Natural killer cell treated with Interleukin-12 subunit alpha and Interleukin-12 subunit beta and Interleukin-15 and Interleukin-18, amount 100 ng/mL, for 72 hours (primary cell): Measurements from ENCODE around the gene MTRR. TPM values are rescaled to one million over a fixed set of nuclear protein-coding genes. Genes with fewer than 3 reads are reported as not detected.
A peak's percentile ranks its signal among the peaks of the same experiment; 100 is the strongest.

ENCODE experiments used
- ATAC-seq, 2 donors: fragments of 150-1000 bp; cut with Tn5 transposase in 1 of 2; sonication (Bioruptor Pico), chemical (Tn5 transposase) in 1 of 2; 2 replicates each; pipeline ENCODE4 v1.10.0; 2021
- DNase-seq: peaks from one replicate; pipeline ENCODE4 v3.0.0; 2022; ENCODE audit warnings: low spot score
- H3K27ac Mint-ChIP-seq, 2 donors: 1 replicate in 1 of 2; 2 replicates in 1 of 2; pipeline ENCODE4 v1.8.0; 2022; ENCODE audit warnings: mixed read lengths in 2 of 2, mild to moderate bottlenecking in 1 of 2, moderate library complexity in 1 of 2
- H3K27me3 Mint-ChIP-seq, 2 donors: 1 replicate in 1 of 2; 2 replicates in 1 of 2; pipeline ENCODE4 v1.8.0; 2022; ENCODE audit warnings: mixed read lengths in 2 of 2
- H3K36me3 Mint-ChIP-seq: one replicate; pipeline ENCODE4 v1.8.0; 2022; ENCODE audit warnings: mixed read lengths
- H3K4me1 Mint-ChIP-seq, 2 donors: 1 replicate in 1 of 2; 2 replicates in 1 of 2; pipeline ENCODE4 v1.8.0; 2022; ENCODE audit warnings: low read depth in 2 of 2, mixed read lengths in 2 of 2, mild to moderate bottlenecking in 1 of 2
- H3K4me3 Mint-ChIP-seq: one replicate; pipeline ENCODE4 v1.8.0; 2022; ENCODE audit warnings: mixed read lengths
- H3K9me3 Mint-ChIP-seq: 2 replicates; pipeline ENCODE4 v1.8.0; 2022; ENCODE audit warnings: mixed read lengths
- total RNA-seq, 2 donors: library from RNA; stranded (reverse); gene quantifications; one replicate each; pipeline ENCODE4 v1.2.3, GENCODE V29; 2022

Gene MTRR
- total RNA-seq, 2 donors from 2014 or later, result 72.7 to 91.3 TPM

DNA sequence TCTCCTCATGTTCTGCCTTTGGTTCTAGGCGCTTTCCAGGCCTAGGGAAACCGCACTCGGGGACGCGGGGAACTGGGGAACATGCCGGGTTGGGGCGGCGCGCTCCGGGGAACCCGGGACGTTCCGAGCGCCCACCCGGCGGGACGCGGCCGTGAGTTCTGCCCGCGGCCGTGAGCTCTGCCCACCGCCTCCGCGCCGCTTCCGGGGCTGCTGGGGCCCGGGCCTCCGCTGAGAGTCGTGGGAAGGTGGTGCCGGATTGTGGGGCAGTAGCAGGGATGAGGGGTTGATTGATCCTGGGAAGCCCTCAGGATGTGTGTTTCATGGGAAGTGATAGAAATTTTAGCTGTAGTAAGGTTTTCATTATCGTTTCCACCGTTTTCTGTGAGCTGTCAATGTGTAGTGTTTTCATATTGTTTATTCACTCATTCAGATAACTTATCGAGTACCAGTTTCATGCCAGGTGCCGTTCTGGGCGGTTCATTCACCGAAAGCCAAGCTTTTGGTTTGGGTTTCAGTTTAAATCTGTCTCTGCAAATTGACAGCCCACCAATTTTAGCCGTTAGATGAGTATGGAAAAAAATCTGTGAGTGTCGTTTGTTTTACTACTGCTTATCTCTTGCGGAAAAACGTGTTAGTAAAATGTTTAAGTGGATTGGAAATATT is 657 bp downstream of the MTRR start:
- no peak for DNase-seq
- H3K27ac Mint-ChIP-seq, result peak overlapping the region; percentile 61 to 90
- peaks cover 16% of the 10 kb centered on the region for H3K36me3 Mint-ChIP-seq
- peak; percentile 69 to 74 for ATAC-seq
- H3K9me3 Mint-ChIP-seq, result no peaks in the 10 kb centered on the region
- H3K4me3 Mint-ChIP-seq, result peak overlapping the region; percentile 95
- no peaks in the 10 kb centered on the region for H3K27me3 Mint-ChIP-seq
- H3K4me1 Mint-ChIP-seq, result peaks cover 50 to 59% of the 10 kb centered on the region in 2 donors

DNA sequence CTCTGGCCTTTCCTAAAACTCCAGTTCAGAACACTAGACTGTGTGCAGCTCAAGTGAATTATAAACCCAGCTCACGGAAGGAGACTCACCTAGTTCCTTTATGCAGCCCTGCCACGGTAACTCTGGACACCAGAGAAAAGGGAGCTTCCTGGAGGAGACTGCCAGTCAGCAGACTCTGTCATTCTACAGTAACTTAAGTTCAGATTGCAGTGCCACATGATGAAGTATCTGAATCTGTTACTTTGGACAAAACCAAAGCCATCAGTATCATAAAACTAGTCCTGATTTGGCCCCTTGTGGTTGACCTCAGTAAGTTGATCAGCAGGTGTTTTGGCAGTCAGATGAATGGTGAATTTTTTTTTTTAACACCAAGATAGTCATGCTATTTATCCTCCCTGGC is 2.7 kb downstream of the MTRR start:
- DNase-seq, result no peak
- peaks cover 59 to 70% of the 10 kb centered on the region in 2 donors for H3K4me1 Mint-ChIP-seq
- no peaks in the 10 kb centered on the region for H3K9me3 Mint-ChIP-seq
- peak overlapping the region; percentile 86 to 90 for H3K27ac Mint-ChIP-seq
- peaks cover 32% of the 10 kb centered on the region for H3K36me3 Mint-ChIP-seq
- no peak for ATAC-seq
- peak overlapping the region; percentile 95 for H3K4me3 Mint-ChIP-seq
- no peaks in the 10 kb centered on the region for H3K27me3 Mint-ChIP-seq

DNA sequence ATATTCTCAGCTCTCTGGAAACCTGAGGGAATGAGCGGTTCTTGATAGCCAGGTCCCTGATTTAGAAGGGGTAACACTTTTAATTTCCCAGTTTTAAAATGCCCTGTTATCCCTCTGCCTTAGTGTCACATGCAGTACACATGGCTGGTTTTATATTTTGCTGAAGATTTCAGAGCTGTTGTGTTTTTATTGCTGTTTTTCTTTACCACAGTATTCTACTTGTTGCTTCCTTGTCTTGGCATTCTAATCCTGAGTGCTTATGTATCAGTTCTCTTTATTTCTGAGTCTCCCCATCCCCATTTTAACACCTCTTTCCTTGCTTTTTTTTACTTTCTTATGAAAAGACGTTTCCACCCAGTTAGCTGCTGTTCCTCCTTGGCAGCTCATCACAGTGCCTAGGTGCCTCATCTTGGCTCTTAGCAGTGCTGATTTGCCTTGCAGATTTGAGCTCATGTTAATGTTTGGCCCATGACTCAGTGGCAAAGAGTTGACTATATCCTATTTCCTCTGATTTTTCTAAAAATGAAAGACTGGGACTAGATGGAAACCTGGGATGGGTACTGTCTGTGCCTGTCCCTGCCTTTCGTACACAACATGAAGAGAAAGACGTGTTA is 3.7 kb downstream of the MTRR start:
- peaks cover 62 to 71% of the 10 kb centered on the region in 2 donors for H3K4me1 Mint-ChIP-seq
- peak overlapping the region; percentile 86 to 90 for H3K27ac Mint-ChIP-seq
- no peaks in the 10 kb centered on the region for H3K27me3 Mint-ChIP-seq
- H3K9me3 Mint-ChIP-seq, result no peaks in the 10 kb centered on the region
- H3K36me3 Mint-ChIP-seq, result peaks cover 36% of the 10 kb centered on the region
- peak overlapping the region; percentile 67 for H3K4me3 Mint-ChIP-seq
- ATAC-seq (no peak), DNase-seq (no peak)

DNA sequence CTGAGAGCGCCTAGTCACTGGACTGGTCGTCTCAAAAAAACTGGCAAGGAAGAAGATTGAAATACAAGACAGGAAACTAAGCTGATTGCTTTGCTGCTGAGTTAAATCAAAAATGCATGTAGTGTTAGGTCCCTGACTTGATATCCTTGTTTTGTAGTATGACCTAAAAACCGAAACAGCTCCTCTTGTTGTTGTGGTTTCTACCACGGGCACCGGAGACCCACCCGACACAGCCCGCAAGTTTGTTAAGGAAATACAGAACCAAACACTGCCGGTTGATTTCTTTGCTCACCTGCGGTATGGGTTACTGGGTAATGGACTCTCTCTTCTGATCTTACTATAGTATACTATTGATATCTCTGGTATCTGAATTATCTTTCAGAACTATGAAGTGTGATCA is 4.3 kb downstream of the MTRR start:
- H3K4me3 Mint-ChIP-seq, result peak overlapping the region; percentile 67
- H3K27me3 Mint-ChIP-seq, result no peaks in the 10 kb centered on the region
- H3K36me3 Mint-ChIP-seq, result peaks cover 40% of the 10 kb centered on the region
- no peak for DNase-seq
- peaks cover 65 to 74% of the 10 kb centered on the region in 2 donors for H3K4me1 Mint-ChIP-seq
- ATAC-seq, result peak in 1 of 2 donors; percentile 1
- H3K9me3 Mint-ChIP-seq, result no peaks in the 10 kb centered on the region
- H3K27ac Mint-ChIP-seq, result peak overlapping the region; percentile 86 to 90

DNA sequence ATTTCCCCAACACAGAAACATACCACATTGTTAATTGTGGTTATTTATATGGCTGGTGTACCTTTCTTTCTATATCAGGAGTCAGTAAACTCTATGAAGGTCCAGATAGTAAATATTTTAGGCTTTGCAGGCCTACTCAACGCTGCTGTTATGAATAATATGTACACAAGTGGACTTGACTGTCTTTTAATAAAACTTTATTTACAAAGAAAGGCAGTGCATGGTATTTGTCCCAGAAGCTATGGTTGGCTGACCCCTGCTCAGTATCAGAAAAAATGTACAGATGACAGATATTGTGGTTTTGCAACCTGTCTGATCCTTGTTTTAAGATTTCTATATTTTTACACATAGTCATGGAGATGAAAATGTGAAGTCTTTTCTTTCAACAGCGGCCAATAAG is 5.7 kb downstream of the MTRR start:
- no peak overlapping the region for H3K4me3 Mint-ChIP-seq
- H3K4me1 Mint-ChIP-seq, result peaks cover 69 to 79% of the 10 kb centered on the region in 2 donors
- no peaks in the 10 kb centered on the region for H3K9me3 Mint-ChIP-seq
- no peak overlapping the region for H3K27ac Mint-ChIP-seq
- no peaks in the 10 kb centered on the region for H3K27me3 Mint-ChIP-seq
- DNase-seq (no peak), ATAC-seq (no peak)
- H3K36me3 Mint-ChIP-seq, result peaks cover 44% of the 10 kb centered on the region

DNA sequence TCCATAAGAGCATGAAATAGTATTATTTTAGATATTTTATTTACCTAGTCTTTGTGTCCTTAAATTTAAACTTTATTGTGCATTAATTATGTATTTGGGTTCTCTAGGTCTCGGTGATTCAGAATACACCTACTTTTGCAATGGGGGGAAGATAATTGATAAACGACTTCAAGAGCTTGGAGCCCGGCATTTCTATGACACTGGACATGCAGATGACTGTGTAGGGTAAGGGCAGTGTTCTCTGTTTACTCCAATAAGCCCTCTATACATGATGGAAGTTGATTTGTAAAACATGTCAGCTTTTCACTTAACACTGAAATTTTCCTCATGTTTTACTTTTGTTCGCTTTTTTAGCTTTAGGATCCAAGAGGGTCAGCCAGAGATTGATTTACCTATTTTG is 6.2 kb downstream of the MTRR start:
- Mint-ChIP-seq H3K9me3 (no peaks in the 10 kb centered on the region), H3K27me3 (no peaks in the 10 kb centered on the region), H3K36me3 (peaks cover 44% of the 10 kb centered on the region), H3K4me3 (no peak overlapping the region), H3K27ac (no peak overlapping the region), H3K4me1 (peaks cover 65 to 75% of the 10 kb centered on the region in 2 donors)
- no peak for ATAC-seq
- DNase-seq, result no peak

DNA sequence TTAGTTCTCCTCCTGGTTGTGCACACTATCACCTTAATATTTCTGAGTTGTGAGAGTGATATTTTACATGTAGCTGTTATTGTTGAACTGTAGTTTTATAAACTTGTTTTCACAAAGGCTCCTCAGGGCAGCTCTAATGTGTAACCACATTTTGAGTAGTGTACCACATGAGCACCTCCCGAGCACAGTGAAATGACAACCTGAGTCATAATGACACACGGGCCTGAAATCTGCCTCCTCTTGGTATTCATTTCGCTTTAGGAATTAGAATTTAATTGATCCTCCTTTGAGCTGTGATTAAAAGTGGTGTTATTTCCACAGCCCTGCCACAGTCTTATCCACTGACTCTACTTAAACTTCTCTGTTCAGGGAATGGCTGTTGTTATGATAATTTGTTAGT is 7.9 kb downstream of the MTRR start:
- Mint-ChIP-seq H3K4me3 (peak overlapping the region; percentile 53), H3K9me3 (no peaks in the 10 kb centered on the region), H3K4me1 (peaks cover 63 to 75% of the 10 kb centered on the region in 2 donors), H3K27me3 (no peaks in the 10 kb centered on the region), H3K27ac (peak overlapping the region; percentile 13 to 87), H3K36me3 (peaks cover 47% of the 10 kb centered on the region)
- DNase-seq, result no peak
- peak; percentile 58 to 86 for ATAC-seq

DNA sequence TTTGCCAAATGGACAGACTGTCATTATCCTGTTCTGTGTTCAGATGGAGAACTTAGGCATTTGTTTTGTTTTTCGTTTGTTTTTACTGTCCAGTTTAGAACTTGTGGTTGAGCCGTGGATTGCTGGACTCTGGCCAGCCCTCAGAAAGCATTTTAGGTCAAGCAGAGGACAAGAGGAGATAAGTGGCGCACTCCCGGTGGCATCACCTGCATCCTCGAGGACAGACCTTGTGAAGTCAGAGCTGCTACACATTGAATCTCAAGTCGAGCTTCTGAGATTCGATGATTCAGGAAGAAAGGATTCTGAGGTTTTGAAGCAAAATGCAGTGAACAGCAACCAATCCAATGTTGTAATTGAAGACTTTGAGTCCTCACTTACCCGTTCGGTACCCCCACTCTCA is 8.9 kb downstream of the MTRR start:
- peaks cover 47% of the 10 kb centered on the region for H3K36me3 Mint-ChIP-seq
- no peaks in the 10 kb centered on the region for H3K27me3 Mint-ChIP-seq
- peak overlapping the region; percentile 55 for H3K4me3 Mint-ChIP-seq
- no peak for DNase-seq
- peaks cover 58 to 68% of the 10 kb centered on the region in 2 donors for H3K4me1 Mint-ChIP-seq
- H3K27ac Mint-ChIP-seq, result peak overlapping the region; percentile 77 to 87
- ATAC-seq, result no peak
- H3K9me3 Mint-ChIP-seq, result no peaks in the 10 kb centered on the region

DNA sequence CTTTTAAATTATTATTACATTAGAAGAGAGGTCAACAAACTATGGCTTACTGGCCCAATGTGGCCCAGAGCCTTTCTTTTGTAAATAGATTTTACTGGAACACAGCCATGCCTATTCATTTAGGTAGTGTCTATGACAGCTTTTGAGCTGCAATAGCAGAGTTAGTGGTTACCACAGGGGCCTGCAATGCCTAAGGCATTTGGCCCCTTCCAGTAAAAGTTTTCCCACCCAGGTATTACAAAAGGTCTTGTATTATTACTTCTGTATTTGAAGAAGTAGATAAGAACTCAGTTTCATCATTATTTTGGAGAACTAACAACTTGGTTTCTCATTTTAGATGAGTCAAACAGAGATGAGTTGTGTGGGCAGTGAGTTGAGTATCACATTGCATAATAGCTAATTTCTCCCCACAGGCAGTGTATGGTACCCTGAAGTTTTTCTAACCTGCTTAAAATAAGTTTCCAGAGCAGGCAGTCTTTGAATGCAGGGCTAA is 9.5 kb downstream of the MTRR start:
- Mint-ChIP-seq H3K4me3 (peak overlapping the region; percentile 55), H3K27ac (peak overlapping the region; percentile 77 to 87), H3K9me3 (no peaks in the 10 kb centered on the region), H3K4me1 (peaks cover 55 to 62% of the 10 kb centered on the region in 2 donors), H3K27me3 (no peaks in the 10 kb centered on the region), H3K36me3 (peaks cover 51% of the 10 kb centered on the region)
- DNase-seq, result no peak
- peak; percentile 85 to 92 for ATAC-seq

DNA sequence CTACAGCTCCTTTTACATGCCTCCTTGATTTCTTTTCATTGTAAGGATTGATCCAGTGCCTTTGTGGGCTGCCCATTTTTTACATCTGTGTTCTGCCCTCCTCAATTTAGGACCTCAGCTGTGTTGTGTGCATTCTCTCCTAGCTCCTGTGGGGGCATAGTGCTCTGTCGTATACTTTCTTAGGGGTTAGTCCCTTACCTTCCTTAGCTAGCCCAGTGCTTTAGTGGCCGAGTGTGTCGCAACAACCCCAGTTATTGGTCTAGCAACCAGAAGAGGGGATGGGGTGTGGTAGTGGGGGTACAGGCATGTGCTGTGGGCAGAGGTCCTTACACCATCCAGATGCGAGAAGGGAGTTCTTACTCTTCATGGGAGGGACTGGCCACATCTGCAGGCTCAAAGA is 12.1 kb downstream of the MTRR start:
- H3K27ac Mint-ChIP-seq, result peak overlapping the region in 1 of 2 donors; percentile 68
- H3K9me3 Mint-ChIP-seq, result no peaks in the 10 kb centered on the region
- peaks cover 45 to 50% of the 10 kb centered on the region in 2 donors for H3K4me1 Mint-ChIP-seq
- DNase-seq (no peak), ATAC-seq (no peak)
- no peak overlapping the region for H3K4me3 Mint-ChIP-seq
- H3K36me3 Mint-ChIP-seq, result peaks cover 46% of the 10 kb centered on the region
- H3K27me3 Mint-ChIP-seq, result no peaks in the 10 kb centered on the region

DNA sequence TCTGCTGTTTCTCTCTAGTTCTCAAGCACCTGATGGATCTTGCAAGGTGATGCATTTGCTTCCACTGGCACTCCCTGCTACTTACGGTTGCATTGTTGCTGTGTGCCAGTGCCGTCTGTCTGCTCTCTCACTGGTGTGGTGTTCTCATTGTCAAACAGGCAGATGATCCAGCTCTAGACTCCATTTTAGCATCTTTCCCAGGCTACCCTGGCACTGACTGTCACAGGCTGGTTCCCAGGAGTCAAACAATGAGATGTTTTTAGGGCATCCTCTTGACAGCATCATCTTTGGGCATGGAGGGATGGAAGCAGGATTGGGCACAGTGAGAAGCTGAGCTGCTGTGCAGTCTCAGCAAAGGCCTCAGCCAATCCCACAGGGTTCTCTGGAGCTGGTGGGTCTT is 12.9 kb downstream of the MTRR start:
- Mint-ChIP-seq H3K4me1 (peaks cover 39 to 43% of the 10 kb centered on the region in 2 donors), H3K27me3 (no peaks in the 10 kb centered on the region), H3K36me3 (peaks cover 45% of the 10 kb centered on the region), H3K4me3 (no peak overlapping the region), H3K9me3 (no peaks in the 10 kb centered on the region), H3K27ac (peak overlapping the region in 1 of 2 donors; percentile 68)
- ATAC-seq (no peak), DNase-seq (no peak)

DNA sequence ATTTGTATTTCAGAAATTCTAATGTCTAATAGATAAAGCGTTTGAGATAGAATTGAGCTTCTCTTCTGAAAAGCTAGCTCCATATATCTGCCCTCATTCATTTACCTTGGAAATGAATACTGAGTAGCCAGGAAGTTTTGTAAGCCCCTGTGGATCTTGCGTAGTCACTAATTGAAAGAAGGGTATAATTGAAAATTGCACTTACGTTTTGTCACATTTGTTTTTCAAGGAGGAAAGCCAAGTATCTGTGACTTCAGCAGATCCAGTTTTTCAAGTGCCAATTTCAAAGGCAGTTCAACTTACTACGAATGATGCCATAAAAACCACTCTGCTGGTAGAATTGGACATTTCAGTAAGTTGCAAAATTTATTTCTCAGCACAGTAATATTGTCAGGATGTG is 14.0 kb downstream of the MTRR start:
- DNase-seq, result no peak
- ATAC-seq, result no peak
- peak overlapping the region in 1 of 2 donors; percentile 31 for H3K27ac Mint-ChIP-seq
- no peaks in the 10 kb centered on the region for H3K27me3 Mint-ChIP-seq
- peaks cover 43% of the 10 kb centered on the region for H3K36me3 Mint-ChIP-seq
- no peak overlapping the region for H3K4me3 Mint-ChIP-seq
- H3K4me1 Mint-ChIP-seq, result peaks cover 33 to 36% of the 10 kb centered on the region in 2 donors
- H3K9me3 Mint-ChIP-seq, result no peaks in the 10 kb centered on the region

DNA sequence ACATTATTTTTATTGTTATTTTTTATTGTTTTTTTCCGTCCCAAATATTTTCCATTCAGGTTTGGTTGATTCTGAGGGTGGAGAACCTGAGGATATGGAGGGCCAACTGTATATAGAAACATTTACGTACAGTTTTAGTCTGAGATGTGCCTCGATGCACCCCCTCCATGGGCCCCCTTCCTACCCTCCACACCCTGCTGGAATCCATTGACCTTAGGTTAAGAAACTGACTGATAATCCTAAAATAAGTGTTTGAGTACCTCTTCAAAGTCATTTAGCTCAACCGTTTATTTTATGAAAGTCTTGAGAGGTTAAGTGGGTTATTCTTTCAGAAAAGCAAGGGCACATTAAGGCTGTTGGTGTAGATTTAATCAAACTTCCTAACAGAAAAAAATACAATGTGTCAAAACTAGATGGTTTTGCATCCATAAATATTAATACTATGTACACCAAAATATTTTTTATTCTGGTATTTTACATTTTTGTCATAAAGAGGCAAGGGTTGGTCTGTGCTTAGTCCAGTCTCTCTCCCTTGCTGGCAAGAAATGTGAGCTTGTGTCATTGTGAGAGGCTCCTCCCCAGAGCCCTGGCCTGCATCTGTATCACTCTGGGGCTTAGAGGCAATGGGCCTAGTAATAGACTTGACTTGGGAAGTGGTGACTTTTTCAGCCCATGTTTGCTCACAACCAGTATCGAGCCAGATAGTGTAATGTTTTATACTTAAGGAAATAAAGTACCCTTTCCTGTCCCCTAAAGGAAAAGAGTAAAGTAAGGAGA is 15.7 kb downstream of the MTRR start:
- Mint-ChIP-seq H3K4me1 (peaks cover 19 to 30% of the 10 kb centered on the region in 2 donors), H3K9me3 (no peaks in the 10 kb centered on the region), H3K4me3 (no peak overlapping the region), H3K27me3 (no peaks in the 10 kb centered on the region), H3K27ac (no peak overlapping the region), H3K36me3 (peaks cover 44% of the 10 kb centered on the region)
- ATAC-seq (no peak), DNase-seq (no peak)
